HepG2 (cell line): ENCODE results near the gene RXFP2. TPM values are rescaled to one million over a fixed set of nuclear protein-coding genes. Genes with fewer than 3 reads are reported as not detected.

Experiments used
- ATAC-seq: fragments of 200-7000 bp; cut with Tn5 transposase; 3 replicates; pipeline ENCODE4 v1.9.1; 2020; ENCODE audit warnings: mild to moderate bottlenecking, moderate library complexity
- BruUV-seq: library from RNA; stranded (reverse); fragments of 400-500 nt; replicated peaks from 2 replicates; lab custom pipeline; 2021; lab: Mats Ljungman, UMichigan
- CTCF ChIA-PET: fragments of 300-600 bp; formaldehyde crosslinking; extraction: SDS; loops from one replicate; lab custom pipeline; 2021; ENCODE audit warnings: low total read pairs, inconsistent platforms, low intra/inter-chr PET ratio; lab: Yijun Ruan, JAX
- POLR2A ChIA-PET: fragments of 350-600 bp; sonication (Branson Sonifier 250); formaldehyde crosslinking; loops from one replicate; lab custom pipeline; 2020; ENCODE audit warnings: antibody characterized with exemption, inconsistent platforms; lab: Yijun Ruan, JAX
- DNase-seq: peaks from one replicate; pipeline ENCODE4 v3.0.0-alpha.2; 2015; ENCODE audit warnings: low spot score
- FAIRE-seq: peaks from 3 replicates; lab custom pipeline; 2011; peaks lifted over from hg19 to GRCh38; lab: Jason Lieb, UNC
- H2AFZ ChIP-seq: one replicate; pipeline ENCODE4 v1.6.1; 2011; ENCODE audit warnings: low read length, inconsistent platforms
- H3K27ac ChIP-seq: fragments of 300-600 bp; 3 replicates; pipeline ENCODE4 v1.8.0; 2011; ENCODE audit warnings: mixed run types, mild to moderate bottlenecking, mixed read lengths, low read length, inconsistent platforms; ENCODE audit not compliant: insufficient read depth; ENCODE audit errors: extremely low read length
- H3K27me3 ChIP-seq, 2 experiments: fragments of 200-600 bp in 1 of 2; 2 replicates in 1 of 2; 3 replicates in 1 of 2; pipeline versions ENCODE4 v1.6.0 to v1.8.0; 2011; ENCODE audit warnings: low read length in 2 of 2, mild to moderate bottlenecking in 2 of 2, moderate library complexity in 2 of 2, inconsistent platforms in 1 of 2; ENCODE audit not compliant: insufficient read depth in 2 of 2, control insufficient read depth in 1 of 2
- H3K36me3 ChIP-seq, 2 experiments: fragments of 200-600 bp in 1 of 2; replicated peaks in 1 of 2; 2 replicates in 1 of 2; 3 replicates in 1 of 2; pipeline versions ENCODE4 v1.5.1 to v1.8.0; 2011; ENCODE audit warnings: low read length in 2 of 2, inconsistent platforms in 1 of 2; ENCODE audit not compliant: insufficient read depth in 2 of 2, control insufficient read depth in 1 of 2
- H3K4me1 ChIP-seq: 2 replicates; pipeline ENCODE4 v1.5.1; 2012; ENCODE audit warnings: low read length, inconsistent platforms; ENCODE audit not compliant: insufficient read depth
- H3K4me2 ChIP-seq: 2 replicates; pipeline ENCODE4 v1.6.0; 2011; ENCODE audit warnings: low read depth, low read length, inconsistent platforms
- H3K4me3 ChIP-seq, 3 experiments: fragments of 200-600 bp in 1 of 3; sonication (generic), shearing (Covaris generic) in 1 of 3; replicated peaks in 1 of 3; 2 replicates each; pipeline ENCODE4 v1.5.1; 2011 to 2016; ENCODE audit warnings: low read length in 3 of 3, inconsistent platforms in 2 of 3, low read depth in 2 of 3, mild to moderate bottlenecking in 2 of 3, control low read depth in 1 of 3, mixed read lengths in 1 of 3; ENCODE audit not compliant: insufficient read depth in 1 of 3
- H3K79me2 ChIP-seq: one replicate; pipeline ENCODE4 v1.6.1; 2011; ENCODE audit warnings: low read length, inconsistent platforms; ENCODE audit not compliant: insufficient read depth
- H3K9ac ChIP-seq: 2 replicates; pipeline ENCODE4 v1.6.0; 2011; ENCODE audit warnings: mild to moderate bottlenecking, low read depth, low read length, inconsistent platforms; ENCODE audit not compliant: insufficient read depth
- H3K9me3 ChIP-seq: 2 replicates; pipeline ENCODE4 v1.5.1; 2012; ENCODE audit warnings: mild to moderate bottlenecking, low read length
- H4K20me1 ChIP-seq: 2 replicates; pipeline ENCODE4 v1.6.0; 2011; ENCODE audit warnings: inconsistent platforms, mild to moderate bottlenecking, low read length, moderate library complexity; ENCODE audit not compliant: insufficient read depth
- EHMT2 ChIP-seq: fragments of 200-600 bp; sonication (generic); IDR thresholded peaks from 2 replicates; pipeline ENCODE4 v1.7.0; 2017; ENCODE audit warnings: antibody characterized with exemption, low read depth, low read length, borderline replicate concordance
- PTBP1 ChIP-seq: fragments of 200-400 bp; formaldehyde crosslinking; IDR thresholded peaks from 2 replicates; pipeline ENCODE4 v1.6.1; 2018; ENCODE audit warnings: low read length, low read depth; ENCODE audit not compliant: poor library complexity, severe bottlenecking
- SALL2 ChIP-seq: sonication (generic); formaldehyde crosslinking; IDR thresholded peaks from 2 replicates; pipeline ENCODE4 v1.8.1; 2023; ENCODE audit warnings: mild to moderate bottlenecking, missing genetic modification reagents, inconsistent platforms
- TBP ChIP-seq: sonication (generic); formaldehyde crosslinking; IDR thresholded peaks from 2 replicates; pipeline ENCODE4 v1.5.0; 2020; ENCODE audit warnings: missing genetic modification reagents
- ZNF256 ChIP-seq: sonication (generic); formaldehyde crosslinking; conservative IDR thresholded peaks from 2 replicates; pipeline ENCODE4 v1.4.0; 2020; ENCODE audit warnings: missing genetic modification reagents
- ZNF775 ChIP-seq: sonication (generic); formaldehyde crosslinking; IDR thresholded peaks from 2 replicates; pipeline ENCODE4 v1.4.0; 2020; ENCODE audit warnings: missing genetic modification reagents, mild to moderate bottlenecking, moderate library complexity, borderline replicate concordance
- ZSCAN12 ChIP-seq: sonication (generic); formaldehyde crosslinking; IDR thresholded peaks from 2 replicates; pipeline ENCODE4 v1.9.0; 2021; ENCODE audit warnings: mild to moderate bottlenecking, missing genetic modification reagents
- WGBS: methylation state at CpG from one replicate; pipeline ENCODE4 v1.1.6; 2017; ENCODE audit warnings: low lambda C conversion rate; 5-methylcytosine and 5-hydroxymethylcytosine counted together
- in situ Hi-C: cut with HindIII; loops from 2 replicates; pipeline ENCODE4 v1.10.0; 2017; ENCODE audit warnings: low pct_unique_long_range_greater_than_20kb; ENCODE audit not compliant: extremely low pct_ligation_motif_present
- intact Hi-C: fragments of 100-400 bp; cut with micrococcal nuclease; formaldehyde crosslinking; loops from one replicate; pipeline ENCODE4 v1.10.0; 2022; ENCODE audit not compliant: unreplicated experiment
- polyA plus RNA-seq, 8 experiments: library from polyadenylated mRNA; depleted of rRNA in 3 of 8; stranded (reverse) in 7 of 8; unstranded in 1 of 8; fragments of >200 nt; fragmentation: Illumina TruSeq in 4 of 8; extraction: Trizol in 4 of 8; gene quantifications; 2 replicates each; pipeline versions ENCODE4 v1.2.1 to v1.2.3, GENCODE V29; 2011 to 2016; ENCODE audit warnings: low read depth in 4 of 8, missing spikeins in 1 of 8, mixed read lengths in 1 of 8; ENCODE audit not compliant: insufficient read depth in 1 of 8
- total RNA-seq, 5 experiments: library from RNA; depleted of rRNA; stranded (reverse); fragments of >200 nt; fragmentation: Illumina TruSeq; extraction: Trizol; gene quantifications; 2 replicates each; pipeline ENCODE4 v1.2.3, GENCODE V29; 2016; ENCODE audit warnings: low read depth in 1 of 5
- TF ChIP-seq, protein P1 (sequence below): sonication (generic); formaldehyde crosslinking; IDR thresholded peaks from 2 replicates; pipeline ENCODE4 v1.4.0; 2020; ENCODE audit warnings: missing genetic modification reagents, borderline replicate concordance

Gene RXFP2
- total and polyA plus RNA-seq, 2 of the 13 experiments (the other 11 are each of a cell fraction or from before 2014, with no cell fraction given): not detected

DNA sequence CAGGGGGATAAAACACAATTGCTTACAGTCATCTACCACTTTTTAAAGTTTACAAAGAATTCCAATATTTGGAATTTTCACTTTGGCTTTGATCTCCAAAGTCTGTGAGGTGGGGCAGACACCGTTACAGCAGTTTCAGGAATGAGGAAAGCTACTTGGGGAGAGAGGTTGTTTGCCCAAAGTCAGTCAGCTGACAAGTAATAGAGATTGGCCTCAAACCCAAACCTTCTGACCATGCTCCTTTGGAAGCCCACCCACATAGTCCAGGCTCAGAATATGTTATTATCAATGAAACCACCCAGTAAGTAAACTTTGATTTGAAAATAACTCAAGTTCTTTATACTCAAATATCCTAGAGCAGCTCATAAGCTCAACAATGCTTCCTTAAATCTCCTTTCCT, 29.0 kb downstream of the RXFP2 start (continued):
- TF ChIP-seq, protein P1, sequence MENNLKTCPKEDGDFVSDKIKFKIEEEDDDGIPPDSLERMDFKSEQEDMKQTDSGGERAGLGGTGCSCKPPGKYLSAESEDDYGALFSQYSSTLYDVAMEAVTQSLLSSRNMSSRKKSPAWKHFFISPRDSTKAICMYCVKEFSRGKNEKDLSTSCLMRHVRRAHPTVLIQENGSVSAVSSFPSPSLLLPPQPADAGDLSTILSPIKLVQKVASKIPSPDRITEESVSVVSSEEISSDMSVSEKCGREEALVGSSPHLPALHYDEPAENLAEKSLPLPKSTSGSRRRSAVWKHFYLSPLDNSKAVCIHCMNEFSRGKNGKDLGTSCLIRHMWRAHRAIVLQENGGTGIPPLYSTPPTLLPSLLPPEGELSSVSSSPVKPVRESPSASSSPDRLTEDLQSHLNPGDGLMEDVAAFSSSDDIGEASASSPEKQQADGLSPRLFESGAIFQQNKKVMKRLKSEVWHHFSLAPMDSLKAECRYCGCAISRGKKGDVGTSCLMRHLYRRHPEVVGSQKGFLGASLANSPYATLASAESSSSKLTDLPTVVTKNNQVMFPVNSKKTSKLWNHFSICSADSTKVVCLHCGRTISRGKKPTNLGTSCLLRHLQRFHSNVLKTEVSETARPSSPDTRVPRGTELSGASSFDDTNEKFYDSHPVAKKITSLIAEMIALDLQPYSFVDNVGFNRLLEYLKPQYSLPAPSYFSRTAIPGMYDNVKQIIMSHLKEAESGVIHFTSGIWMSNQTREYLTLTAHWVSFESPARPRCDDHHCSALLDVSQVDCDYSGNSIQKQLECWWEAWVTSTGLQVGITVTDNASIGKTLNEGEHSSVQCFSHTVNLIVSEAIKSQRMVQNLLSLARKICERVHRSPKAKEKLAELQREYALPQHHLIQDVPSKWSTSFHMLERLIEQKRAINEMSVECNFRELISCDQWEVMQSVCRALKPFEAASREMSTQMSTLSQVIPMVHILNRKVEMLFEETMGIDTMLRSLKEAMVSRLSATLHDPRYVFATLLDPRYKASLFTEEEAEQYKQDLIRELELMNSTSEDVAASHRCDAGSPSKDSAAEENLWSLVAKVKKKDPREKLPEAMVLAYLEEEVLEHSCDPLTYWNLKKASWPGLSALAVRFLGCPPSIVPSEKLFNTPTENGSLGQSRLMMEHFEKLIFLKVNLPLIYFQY (CRISPR knock-in tag): no peak
- no peak for TF ChIP-seq ZSCAN12 (CRISPR knock-in tag)

DNA sequence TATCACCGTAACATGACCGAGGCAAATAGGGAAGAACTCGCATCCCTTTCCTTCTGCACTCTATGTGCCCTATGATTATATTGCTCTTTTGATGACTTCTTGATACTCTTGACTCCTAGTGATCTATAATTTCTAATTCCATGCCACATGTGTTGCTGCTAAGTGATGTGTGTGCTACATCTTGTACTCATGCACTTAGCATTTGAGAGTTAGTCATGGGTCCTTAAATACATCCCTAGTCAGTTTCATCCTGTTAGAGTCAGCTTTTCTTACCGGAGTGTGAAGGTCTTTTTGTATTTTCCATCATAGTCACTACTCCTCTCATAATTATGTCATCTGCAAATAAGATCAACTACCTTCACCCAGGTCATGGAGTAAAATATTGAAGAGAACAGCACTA, 30.2 kb downstream of the RXFP2 start:
- intact Hi-C loops (no loop called here), in situ Hi-C loops (no loop called here)
- ATAC-seq (no peak), FAIRE-seq (no peak), DNase-seq (no peak)
- H3K4me3 ChIP-seq: no peak overlapping the region
- no peaks in the 10 kb centered on the region for H3K27me3 ChIP-seq
- no TSS peak for BruUV-seq
- no peak overlapping the region for H3K27ac ChIP-seq
- no peaks in the 10 kb centered on the region for H3K9me3 ChIP-seq
- H4K20me1 ChIP-seq: no peaks in the 10 kb centered on the region
- H3K4me2 ChIP-seq: no peak overlapping the region
- H3K4me1 ChIP-seq: no peaks in the 10 kb centered on the region
- POLR2A ChIA-PET: no interaction called here
- CTCF ChIA-PET: no interaction called here
- no peak overlapping the region for H2AFZ ChIP-seq
- 2% methylated on average over 4 of the region's 4 CpGs for WGBS
- H3K9ac ChIP-seq: no peak overlapping the region
- H3K36me3 ChIP-seq: no peaks in the 10 kb centered on the region
- no peaks in the 10 kb centered on the region for H3K79me2 ChIP-seq
- TF ChIP-seq ZNF775 (CRISPR knock-in tag) (no peak), TBP (CRISPR knock-in tag) (no peak), EHMT2 (no peak), SALL2 (no peak), ZNF256 (no peak), PTBP1 (no peak)
